ENCODE results near the gene MIS18A.

The MIS18A gene

GRCh38 chr21:32249511-32250280 is 29.2 kb downstream of the MIS18A start:
- DNase-seq, result no peak

- DNase-seq, result peak; percentile 10
Observed at GRCh38 chr21:32248571-32249461, 30.0 kb downstream of the MIS18A start.

- DNase-seq, result no peak
Observed at GRCh38 chr21:32246571-32247140, 32.2 kb downstream of the MIS18A start.

GRCh38 chr21:32245971-32246370 is 32.9 kb downstream of the MIS18A start:
- no peak for DNase-seq

GRCh38 chr21:32240851-32241687 is 37.8 kb downstream of the MIS18A start:
- peak; percentile 21 for DNase-seq

- no peak for DNase-seq
Observed at GRCh38 chr21:32239551-32239950, 39.3 kb downstream of the MIS18A start.

- no peak for DNase-seq
Observed at GRCh38 chr21:32238063-32238462, 40.8 kb downstream of the MIS18A start.

- no peak for DNase-seq
Observed at GRCh38 chr21:32237021-32237420, 41.8 kb downstream of the MIS18A start.

GRCh38 chr21:32233722-32234301 is 45.0 kb downstream of the MIS18A start:
- DNase-seq, result no peak

- no peak for DNase-seq
Observed at GRCh38 chr21:32233055-32233546, 45.7 kb downstream of the MIS18A start.

- no peak for DNase-seq
Observed at GRCh38 chr21:32226444-32226843, 52.4 kb downstream of the MIS18A start.
